ENCODE data around the gene CCDC192.
"Not testable (repeated sequence)": the region's sequence is repeated elsewhere in the genome, so short reads cannot be mapped to it uniquely, and the experiment has no call there.

The CCDC192 gene

GRCh38 chr5:127810707-127811490 is 107.7 kb downstream of the CCDC192 start:
- DNase-seq, result no peak

GRCh38 chr5:127812570-127812969 is 109.4 kb downstream of the CCDC192 start:
- DNase-seq, result no peak

- DNase-seq, result no peak
Measured at GRCh38 chr5:127813633-127814587, 110.7 kb downstream of the CCDC192 start.

GRCh38 chr5:127814588-127814973 is 111.4 kb downstream of the CCDC192 start:
- no peak for DNase-seq

GRCh38 chr5:127820910-127821553 is 117.8 kb downstream of the CCDC192 start:
- no peak for DNase-seq

GRCh38 chr5:127821896-127822295 is 118.7 kb downstream of the CCDC192 start:
- DNase-seq, result no peak

GRCh38 chr5:127824126-127824525 is 120.9 kb downstream of the CCDC192 start:
- DNase-seq, result no peak

GRCh38 chr5:127826011-127826410 is 122.8 kb downstream of the CCDC192 start:
- no peak for DNase-seq

GRCh38 chr5:127827451-127827850 is 124.3 kb downstream of the CCDC192 start:
- DNase-seq, result no peak

GRCh38 chr5:127830157-127830556 is 127.0 kb downstream of the CCDC192 start:
- no peak for DNase-seq

GRCh38 chr5:127830829-127831598 is 127.8 kb downstream of the CCDC192 start:
- no peak for DNase-seq

- no peak for DNase-seq
Measured at GRCh38 chr5:127832067-127832466, 128.9 kb downstream of the CCDC192 start.

- no peak for DNase-seq
Measured at GRCh38 chr5:127834094-127834531, 130.9 kb downstream of the CCDC192 start.

GRCh38 chr5:127834554-127834953 is 131.4 kb downstream of the CCDC192 start:
- DNase-seq, result no peak

- DNase-seq, result no peak
Measured at GRCh38 chr5:127838661-127839060, 135.5 kb downstream of the CCDC192 start.

GRCh38 chr5:127839072-127839471 is 135.9 kb downstream of the CCDC192 start:
- DNase-seq, result no peak

GRCh38 chr5:127839496-127840197 is 136.5 kb downstream of the CCDC192 start:
- no peak for DNase-seq

GRCh38 chr5:127840198-127840524 is 137.0 kb downstream of the CCDC192 start:
- no peak for DNase-seq

GRCh38 chr5:127840809-127841208 is 137.6 kb downstream of the CCDC192 start:
- DNase-seq, result no peak

- DNase-seq, result no peak
Measured at GRCh38 chr5:127844581-127845021, 141.4 kb downstream of the CCDC192 start.

GRCh38 chr5:127846884-127847283 is 143.7 kb downstream of the CCDC192 start:
- DNase-seq, result no peak

GRCh38 chr5:127847641-127848040 is 144.4 kb downstream of the CCDC192 start:
- not testable (repeated sequence) for DNase-seq

Data from NCI-H1694 (cell line).